Measurements from ENCODE around the gene TSSC4. TPM values are rescaled to one million over a fixed set of nuclear protein-coding genes. Genes with fewer than 3 reads are reported as not detected.

The TSSC4 gene
- total RNA-seq, 6 experiments from 2014 or later = 17.6 to 27.0 (median 19.5) TPM

DNA sequence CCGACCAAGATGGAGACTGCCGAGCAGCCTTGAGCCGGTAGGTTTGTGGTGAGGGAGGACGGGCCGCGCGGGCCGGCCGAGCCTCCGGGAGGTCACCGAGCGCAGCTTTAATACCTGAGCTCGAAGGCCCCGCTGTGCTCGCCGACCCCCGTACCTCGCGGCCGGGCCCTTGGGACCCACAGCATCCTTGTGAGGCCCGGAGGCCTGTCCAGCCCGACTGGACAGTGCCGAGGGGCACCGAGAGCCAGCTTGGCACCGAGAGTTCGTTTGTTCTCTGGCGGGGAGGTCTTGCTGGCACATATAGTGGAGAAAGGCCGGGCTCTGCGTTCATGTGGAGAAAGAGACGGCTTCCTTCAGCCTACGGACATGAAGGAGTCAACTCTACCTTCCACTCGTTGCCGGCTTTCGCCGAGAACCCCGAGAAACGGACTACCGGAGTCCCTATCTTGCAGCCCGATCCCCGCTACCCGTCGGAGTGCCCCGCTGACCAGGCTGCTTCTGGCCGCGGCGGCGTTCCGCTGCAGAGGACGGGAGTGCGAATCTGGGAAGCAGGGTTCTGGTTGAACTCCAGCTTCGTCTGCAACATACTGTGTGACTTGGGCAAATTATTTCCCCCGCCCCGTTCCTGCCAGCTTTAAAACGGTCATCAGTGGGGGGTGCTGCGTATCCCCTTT is 349 bp downstream of the TSSC4 start:
- TF ChIP-seq, protein P1, sequence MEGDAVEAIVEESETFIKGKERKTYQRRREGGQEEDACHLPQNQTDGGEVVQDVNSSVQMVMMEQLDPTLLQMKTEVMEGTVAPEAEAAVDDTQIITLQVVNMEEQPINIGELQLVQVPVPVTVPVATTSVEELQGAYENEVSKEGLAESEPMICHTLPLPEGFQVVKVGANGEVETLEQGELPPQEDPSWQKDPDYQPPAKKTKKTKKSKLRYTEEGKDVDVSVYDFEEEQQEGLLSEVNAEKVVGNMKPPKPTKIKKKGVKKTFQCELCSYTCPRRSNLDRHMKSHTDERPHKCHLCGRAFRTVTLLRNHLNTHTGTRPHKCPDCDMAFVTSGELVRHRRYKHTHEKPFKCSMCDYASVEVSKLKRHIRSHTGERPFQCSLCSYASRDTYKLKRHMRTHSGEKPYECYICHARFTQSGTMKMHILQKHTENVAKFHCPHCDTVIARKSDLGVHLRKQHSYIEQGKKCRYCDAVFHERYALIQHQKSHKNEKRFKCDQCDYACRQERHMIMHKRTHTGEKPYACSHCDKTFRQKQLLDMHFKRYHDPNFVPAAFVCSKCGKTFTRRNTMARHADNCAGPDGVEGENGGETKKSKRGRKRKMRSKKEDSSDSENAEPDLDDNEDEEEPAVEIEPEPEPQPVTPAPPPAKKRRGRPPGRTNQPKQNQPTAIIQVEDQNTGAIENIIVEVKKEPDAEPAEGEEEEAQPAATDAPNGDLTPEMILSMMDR (IDR thresholded peaks at IDR 0.05) = no peak
- TF ChIP-seq POLR2A (IDR thresholded peaks at IDR 0.05) = peak; percentile 36
- 0% methylated on average over 13 of the region's 55 CpGs for WGBS (ENCODE audit: insufficient coverage, low coverage, low lambda C conversion rate, missing lambda C conversion rate)
- Histone ChIP-seq H3K4me1 (peaks cover 0 to 21% (median 7%) of the 10 kb centered on the region in 4 donors), H3K9me3 (no peaks in the 10 kb centered on the region), H3K27me3 (no peaks in the 10 kb centered on the region), H3K27ac (peak overlapping the region; percentile 41 to 72 (median 59)), H3K4me3 (peak overlapping the region; percentile 59 to 100 (median 92)), H3K36me3 (peaks cover 5 to 35% (median 10%) of the 10 kb centered on the region in 4 donors)
- intact Hi-C loops (cut with DNase I) = no loop called here
- ATAC-seq (peak in 2 of 4 donors; percentile 0 to 1), DNase-seq (no peak)

DNA sequence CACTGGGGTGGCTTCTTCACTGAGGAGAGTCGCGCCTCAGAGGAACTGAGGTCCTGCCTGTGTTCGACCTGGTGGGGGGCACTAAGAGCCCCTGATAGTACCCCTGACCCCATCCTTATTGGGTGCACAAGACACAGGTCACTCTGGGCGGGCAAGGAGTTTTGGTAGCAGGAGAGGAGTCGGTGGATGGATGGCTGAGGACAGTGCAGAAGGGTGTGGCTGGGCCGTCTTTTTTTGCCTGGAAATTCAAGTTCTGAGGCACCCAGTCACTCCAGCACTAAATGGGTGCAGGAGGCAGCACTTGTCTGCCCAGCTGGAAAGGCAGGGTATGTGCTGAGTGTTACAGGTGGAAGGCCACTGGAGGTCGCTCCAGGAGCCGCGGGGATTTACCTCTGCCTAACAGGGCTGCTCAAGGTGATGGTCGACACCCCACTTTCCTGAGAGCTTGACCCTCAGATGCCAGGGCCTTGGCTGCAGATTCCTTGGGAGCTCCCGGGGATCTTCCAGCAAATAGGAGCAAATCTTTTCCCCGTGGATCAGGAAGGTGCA is 960 bp downstream of the TSSC4 start:
- ATAC-seq (no peak), DNase-seq (no peak)
- Histone ChIP-seq H3K4me3 (peak overlapping the region; percentile 59 to 100 (median 92)), H3K27ac (peak overlapping the region in 1 of 3 donors; percentile 72), H3K4me1 (peaks cover 0 to 21% (median 7%) of the 10 kb centered on the region in 4 donors), H3K36me3 (peaks cover 5 to 29% (median 7%) of the 10 kb centered on the region in 4 donors), H3K9me3 (no peaks in the 10 kb centered on the region), H3K27me3 (no peaks in the 10 kb centered on the region)
- intact Hi-C loops (cut with DNase I) = no loop called here
- TF ChIP-seq POLR2A (IDR thresholded peaks at IDR 0.05) = no peak
- TF ChIP-seq, protein P1 (IDR thresholded peaks at IDR 0.05) = no peak
- 0% methylated on average over 3 of the region's 12 CpGs for WGBS (ENCODE audit: insufficient coverage, low coverage, low lambda C conversion rate, missing lambda C conversion rate)

DNA sequence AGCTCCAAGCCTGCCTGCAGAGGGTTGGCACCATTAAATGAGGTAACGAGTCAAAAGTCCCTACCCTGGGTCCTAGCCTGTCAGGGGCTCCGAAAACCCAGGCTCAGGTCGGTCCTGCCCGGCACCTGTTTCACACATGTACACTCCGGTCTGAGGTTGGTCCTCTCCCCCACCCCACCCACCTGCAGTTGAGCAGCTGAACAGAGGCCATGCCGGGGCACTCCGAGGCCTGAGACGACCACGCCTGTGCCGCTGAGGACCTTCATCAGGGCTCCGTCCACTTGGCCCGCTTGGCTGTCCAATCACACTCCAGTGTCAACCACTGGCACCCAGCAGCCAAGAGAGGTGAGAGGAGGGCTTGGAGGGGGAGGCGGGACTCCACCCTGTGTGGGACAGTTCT is 1.6 kb downstream of the TSSC4 start:
- no peak overlapping the region for H3K4me3 ChIP-seq
- no peak for DNase-seq
- no peaks in the 10 kb centered on the region for H3K27me3 ChIP-seq
- H3K9me3 ChIP-seq = no peaks in the 10 kb centered on the region
- TF ChIP-seq, protein P1 (IDR thresholded peaks at IDR 0.05) = no peak
- TF ChIP-seq POLR2A (IDR thresholded peaks at IDR 0.05) = no peak
- H3K36me3 ChIP-seq = peaks cover 0 to 23% (median 2%) of the 10 kb centered on the region in 4 donors
- no CpG with 5 or more reads among the region's 13 CpGs for WGBS (ENCODE audit: insufficient coverage, low coverage, low lambda C conversion rate, missing lambda C conversion rate)
- no peak for ATAC-seq
- H3K27ac ChIP-seq = no peak overlapping the region
- H3K4me1 ChIP-seq = peaks cover 0 to 21% (median 7%) of the 10 kb centered on the region in 4 donors
- intact Hi-C loops (cut with DNase I) = no loop called here

DNA sequence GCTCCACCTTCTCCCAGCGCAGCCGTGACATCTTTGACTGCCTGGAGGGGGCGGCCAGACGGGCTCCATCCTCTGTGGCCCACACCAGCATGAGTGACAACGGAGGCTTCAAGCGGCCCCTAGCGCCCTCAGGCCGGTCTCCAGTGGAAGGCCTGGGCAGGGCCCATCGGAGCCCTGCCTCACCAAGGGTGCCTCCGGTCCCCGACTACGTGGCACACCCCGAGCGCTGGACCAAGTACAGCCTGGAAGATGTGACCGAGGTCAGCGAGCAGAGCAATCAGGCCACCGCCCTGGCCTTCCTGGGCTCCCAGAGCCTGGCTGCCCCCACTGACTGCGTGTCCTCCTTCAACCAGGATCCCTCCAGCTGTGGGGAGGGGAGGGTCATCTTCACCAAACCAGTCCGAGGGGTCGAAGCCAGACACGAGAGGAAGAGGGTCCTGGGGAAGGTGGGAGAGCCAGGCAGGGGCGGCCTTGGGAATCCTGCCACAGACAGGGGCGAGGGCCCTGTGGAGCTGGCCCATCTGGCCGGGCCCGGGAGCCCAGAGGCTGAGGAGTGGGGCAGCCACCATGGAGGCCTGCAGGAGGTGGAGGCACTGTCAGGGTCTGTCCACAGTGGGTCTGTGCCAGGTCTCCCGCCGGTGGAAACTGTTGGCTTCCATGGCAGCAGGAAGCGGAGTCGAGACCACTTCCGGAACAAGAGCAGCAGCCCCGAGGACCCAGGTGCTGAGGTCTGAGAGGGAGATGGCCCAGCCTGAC is 2.5 kb downstream of the TSSC4 start:
- Histone ChIP-seq H3K36me3 (peaks cover 0 to 14% (median 0%) of the 10 kb centered on the region in 4 donors), H3K27me3 (no peaks in the 10 kb centered on the region), H3K4me3 (no peak overlapping the region), H3K27ac (no peak overlapping the region), H3K4me1 (peaks cover 0 to 21% (median 7%) of the 10 kb centered on the region in 4 donors), H3K9me3 (no peaks in the 10 kb centered on the region)
- no peak for ATAC-seq
- intact Hi-C loops (cut with DNase I) = no loop called here
- DNase-seq = no peak
- WGBS (ENCODE audit: insufficient coverage, low coverage, low lambda C conversion rate, missing lambda C conversion rate) = 80% methylated on average over 2 of the region's 31 CpGs
- TF ChIP-seq, protein P1 (IDR thresholded peaks at IDR 0.05) = no peak
- TF ChIP-seq POLR2A (IDR thresholded peaks at IDR 0.05) = no peak

Measured in right lobe of liver (tissue), 6 donors.